ENCODE results near the gene SELENOP.

The SELENOP gene

DNA sequence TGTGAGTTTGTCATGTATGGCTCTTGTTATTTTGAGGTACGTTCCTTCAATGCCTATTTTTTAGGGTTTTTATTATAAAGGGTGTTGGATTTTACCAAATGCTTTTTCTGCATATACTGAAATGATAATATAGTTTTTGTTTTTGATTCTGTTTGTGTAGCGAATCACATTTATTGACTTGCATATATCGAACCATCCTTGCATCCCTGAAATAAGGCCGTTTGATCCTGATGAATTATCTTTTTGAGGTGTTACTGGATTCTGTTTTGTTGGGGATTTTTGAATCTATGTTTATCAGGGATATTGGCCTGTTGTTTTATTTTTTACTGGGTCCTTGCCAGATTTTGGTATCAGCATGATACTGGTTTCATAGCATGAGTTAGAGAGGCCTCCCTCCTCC lies 25.9 kb downstream of the SELENOP start:
- H3K9me3 ChIP-seq: peaks cover 3% of the 10 kb centered on the region
- H3K4me3 ChIP-seq (ENCODE audit: low read depth in 1 of 2, low read length in 1 of 2): no peak overlapping the region
- H3K4me1 ChIP-seq (ENCODE audit: control insufficient read depth in 1 of 2, insufficient read depth in 1 of 2, low read depth in 1 of 2, low read length in 1 of 2): no peaks in the 10 kb centered on the region
- H3K27ac ChIP-seq: no peak overlapping the region
- no peaks in the 10 kb centered on the region for H3K36me3 ChIP-seq
- TF ChIP-seq, protein P1, sequence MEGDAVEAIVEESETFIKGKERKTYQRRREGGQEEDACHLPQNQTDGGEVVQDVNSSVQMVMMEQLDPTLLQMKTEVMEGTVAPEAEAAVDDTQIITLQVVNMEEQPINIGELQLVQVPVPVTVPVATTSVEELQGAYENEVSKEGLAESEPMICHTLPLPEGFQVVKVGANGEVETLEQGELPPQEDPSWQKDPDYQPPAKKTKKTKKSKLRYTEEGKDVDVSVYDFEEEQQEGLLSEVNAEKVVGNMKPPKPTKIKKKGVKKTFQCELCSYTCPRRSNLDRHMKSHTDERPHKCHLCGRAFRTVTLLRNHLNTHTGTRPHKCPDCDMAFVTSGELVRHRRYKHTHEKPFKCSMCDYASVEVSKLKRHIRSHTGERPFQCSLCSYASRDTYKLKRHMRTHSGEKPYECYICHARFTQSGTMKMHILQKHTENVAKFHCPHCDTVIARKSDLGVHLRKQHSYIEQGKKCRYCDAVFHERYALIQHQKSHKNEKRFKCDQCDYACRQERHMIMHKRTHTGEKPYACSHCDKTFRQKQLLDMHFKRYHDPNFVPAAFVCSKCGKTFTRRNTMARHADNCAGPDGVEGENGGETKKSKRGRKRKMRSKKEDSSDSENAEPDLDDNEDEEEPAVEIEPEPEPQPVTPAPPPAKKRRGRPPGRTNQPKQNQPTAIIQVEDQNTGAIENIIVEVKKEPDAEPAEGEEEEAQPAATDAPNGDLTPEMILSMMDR (IDR thresholded peaks at IDR 0.05): no peak
- no peaks in the 10 kb centered on the region for H3K27me3 ChIP-seq

GRCh38 chr5:42784132-42784531 lies 27.6 kb downstream of the SELENOP start:
- Histone ChIP-seq H3K4me3 (ENCODE audit: low read depth in 1 of 2, low read length in 1 of 2) (no peak overlapping the region), H3K9me3 (peaks cover 3% of the 10 kb centered on the region), H3K4me1 (ENCODE audit: control insufficient read depth in 1 of 2, insufficient read depth in 1 of 2, low read depth in 1 of 2, low read length in 1 of 2) (no peaks in the 10 kb centered on the region), H3K27me3 (no peaks in the 10 kb centered on the region), H3K36me3 (no peaks in the 10 kb centered on the region), H3K27ac (no peak overlapping the region)
- TF ChIP-seq, protein P1 (IDR thresholded peaks at IDR 0.05): no peak

GRCh38 chr5:42781584-42781983 lies 30.1 kb downstream of the SELENOP start:
- TF ChIP-seq, protein P1 (IDR thresholded peaks at IDR 0.05): no peak
- H3K4me1 ChIP-seq (ENCODE audit: control insufficient read depth in 1 of 2, insufficient read depth in 1 of 2, low read depth in 1 of 2, low read length in 1 of 2): no peaks in the 10 kb centered on the region
- H3K36me3 ChIP-seq: no peaks in the 10 kb centered on the region
- H3K9me3 ChIP-seq: peaks cover 2% of the 10 kb centered on the region
- H3K4me3 ChIP-seq (ENCODE audit: low read depth in 1 of 2, low read length in 1 of 2): no peak overlapping the region
- H3K27me3 ChIP-seq: no peaks in the 10 kb centered on the region
- no peak overlapping the region for H3K27ac ChIP-seq

GRCh38 chr5:42779083-42779482 lies 32.6 kb downstream of the SELENOP start:
- Histone ChIP-seq H3K27ac (no peak overlapping the region), H3K36me3 (no peaks in the 10 kb centered on the region), H3K27me3 (no peaks in the 10 kb centered on the region), H3K4me3 (ENCODE audit: low read depth in 1 of 2, low read length in 1 of 2) (no peak overlapping the region), H3K9me3 (no peaks in the 10 kb centered on the region), H3K4me1 (ENCODE audit: control insufficient read depth in 1 of 2, insufficient read depth in 1 of 2, low read depth in 1 of 2, low read length in 1 of 2) (no peaks in the 10 kb centered on the region)
- TF ChIP-seq, protein P1 (IDR thresholded peaks at IDR 0.05): no peak

DNA sequence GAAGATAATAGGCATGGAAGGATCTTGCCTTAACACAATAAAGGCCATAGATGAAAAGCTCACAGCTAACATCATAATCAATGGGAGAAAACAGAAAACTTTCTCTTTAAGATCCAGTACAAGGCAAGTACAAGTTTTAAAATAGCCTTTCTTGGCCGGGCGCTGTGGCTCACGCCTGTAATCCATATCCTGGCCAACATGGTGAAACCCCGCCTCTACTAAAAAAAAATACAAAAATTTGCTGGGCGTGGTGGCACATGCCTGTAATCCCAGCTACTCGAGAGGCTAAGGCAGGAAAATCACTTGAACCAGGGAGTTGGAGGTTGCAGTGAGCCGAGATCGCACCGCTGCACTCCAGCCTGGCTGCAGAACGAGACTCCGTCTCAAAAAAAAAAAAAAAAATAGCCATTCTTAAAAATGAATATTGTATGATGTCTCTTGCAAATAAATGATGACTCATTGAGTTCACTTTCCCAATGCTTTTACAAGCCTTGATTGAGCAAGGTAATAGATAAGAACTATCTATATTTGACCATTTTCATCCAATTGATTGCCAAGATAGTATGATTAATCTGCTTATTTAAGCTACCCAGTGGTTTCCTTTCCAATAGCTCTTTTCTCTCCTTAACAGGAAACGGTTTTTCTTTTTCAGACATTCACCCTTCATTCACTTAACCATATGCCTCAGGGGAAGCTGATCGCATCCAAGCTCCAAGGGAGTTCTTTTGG lies 39.3 kb downstream of the SELENOP start:
- Histone ChIP-seq H3K27me3 (no peaks in the 10 kb centered on the region), H3K4me3 (ENCODE audit: low read depth in 1 of 2, low read length in 1 of 2) (no peak overlapping the region), H3K9me3 (no peaks in the 10 kb centered on the region), H3K27ac (no peak overlapping the region), H3K4me1 (ENCODE audit: control insufficient read depth in 1 of 2, insufficient read depth in 1 of 2, low read depth in 1 of 2, low read length in 1 of 2) (no peaks in the 10 kb centered on the region), H3K36me3 (no peaks in the 10 kb centered on the region)
- TF ChIP-seq, protein P1 (IDR thresholded peaks at IDR 0.05): no peak

Data from neutrophil (primary cell).